HG03097 (cell line): ENCODE measurements around the gene SEC23A.

Experiments used
- ATAC-seq: cut with Tn5 transposase; IDR thresholded peaks from one replicate; pipeline ENCODE4 v1.9.1; 2021; ENCODE audit not compliant: unreplicated experiment, low FRiP score

Gene SEC23A

DNA sequence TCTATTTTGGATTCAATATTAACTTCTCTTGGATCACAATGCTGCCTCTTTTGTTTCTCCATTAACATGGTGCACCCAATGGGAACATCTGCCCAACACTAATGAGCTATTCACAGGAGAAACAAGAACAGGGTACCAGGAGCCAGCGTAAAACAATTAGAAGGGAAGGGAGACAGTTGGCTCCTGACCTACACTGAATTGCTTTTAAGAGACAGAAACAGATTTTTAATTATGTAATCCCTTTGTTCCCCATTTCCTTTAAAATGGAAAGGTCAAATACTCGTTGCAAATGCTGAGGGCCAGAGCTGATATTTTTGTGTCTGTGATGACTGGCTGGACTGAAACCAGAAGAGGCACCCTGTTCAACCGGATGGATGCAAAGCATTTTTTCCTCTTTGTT is 108.3 kb downstream of the SEC23A start:
- ATAC-seq: no peak

- ATAC-seq: no peak
Observed at GRCh38 chr14:38993981-38994380, 109.1 kb downstream of the SEC23A start.

DNA sequence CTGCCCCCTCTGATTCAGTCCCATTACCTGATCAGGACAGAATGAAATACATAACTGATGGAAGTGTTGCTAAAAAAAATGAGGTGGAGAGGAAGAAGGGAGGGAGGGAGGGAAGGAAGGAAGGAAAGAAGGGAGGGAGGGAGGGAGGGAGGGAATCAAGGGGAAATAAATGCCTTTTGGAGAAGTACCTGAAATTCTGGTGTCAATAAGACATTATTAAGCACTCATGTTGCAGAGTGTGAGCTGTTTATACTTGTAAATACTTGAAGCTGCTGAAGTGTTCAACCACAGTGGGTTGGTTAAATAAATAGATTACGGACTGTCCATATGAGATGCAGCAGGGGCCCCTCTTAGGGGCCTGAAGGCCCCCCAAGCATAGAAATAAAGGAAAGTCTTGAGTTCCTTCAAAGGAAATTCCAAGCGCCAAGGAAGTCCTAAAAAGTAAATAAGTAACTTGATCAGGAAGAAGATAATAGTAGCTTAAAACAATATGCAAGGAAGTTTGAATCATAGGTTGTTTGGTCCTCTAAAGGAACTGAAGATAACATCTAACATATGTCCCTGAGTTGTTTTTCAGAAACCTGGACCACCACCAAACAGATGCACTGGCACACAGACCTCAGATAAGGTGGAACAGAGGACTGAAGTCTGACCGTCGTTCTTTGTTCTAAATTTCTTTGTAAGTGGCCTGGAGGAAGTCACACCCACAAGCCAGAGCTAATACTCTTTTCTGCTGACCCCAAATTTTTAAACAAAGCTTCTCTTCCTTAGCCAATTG is 110.8 kb downstream of the SEC23A start:
- ATAC-seq: no peak

DNA sequence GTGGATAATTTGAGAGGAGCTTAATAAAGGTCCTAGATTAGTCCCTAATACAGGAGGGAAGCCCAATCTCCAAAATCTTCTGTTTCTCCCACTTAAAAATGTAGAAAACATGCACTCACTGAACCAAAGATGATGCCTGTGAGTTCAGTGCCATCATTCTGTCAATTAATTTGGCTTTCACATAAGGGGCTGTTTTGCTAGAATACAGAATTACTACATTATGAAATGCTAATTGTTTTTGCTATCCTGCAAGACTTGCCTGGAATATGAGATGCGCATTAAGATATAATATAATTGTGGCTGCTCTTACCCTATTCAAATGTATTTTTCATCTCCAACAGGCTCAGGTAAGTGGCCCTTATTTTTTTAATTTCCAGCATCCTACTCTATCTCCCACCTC is 111.7 kb downstream of the SEC23A start:
- ATAC-seq: no peak

GRCh38 chr14:38989922-38990546 is 113.0 kb downstream of the SEC23A start:
- peak; percentile 97 for ATAC-seq

DNA sequence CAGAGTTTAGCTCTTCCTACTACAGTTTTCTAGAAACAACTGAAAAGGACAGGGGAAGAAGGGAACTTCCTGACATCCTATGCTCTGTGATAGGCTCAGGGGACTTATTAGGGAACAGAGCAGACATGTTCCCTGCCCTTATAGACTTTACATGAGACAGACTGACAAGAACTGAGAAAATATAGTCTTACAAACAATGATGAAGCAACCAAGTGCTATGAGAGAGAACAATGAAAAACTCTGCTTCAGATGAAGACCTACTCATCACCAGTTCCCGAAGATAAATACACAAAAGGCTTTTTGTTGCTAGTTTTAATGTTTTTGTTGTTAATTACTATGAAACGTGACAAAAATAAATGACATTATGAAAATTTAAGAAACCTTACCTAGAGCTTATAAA is 115.3 kb downstream of the SEC23A start:
- ATAC-seq: no peak

GRCh38 chr14:38982837-38983236 is 120.2 kb downstream of the SEC23A start:
- ATAC-seq: no peak

- no peak for ATAC-seq
Observed at GRCh38 chr14:38982278-38982677, 120.8 kb downstream of the SEC23A start.
